ENCODE results near the gene ADCK1. TPM values are rescaled to one million over a fixed set of nuclear protein-coding genes. Genes with fewer than 3 reads are reported as not detected.
A peak's percentile ranks its signal among the peaks of the same experiment; 100 is the strongest.

The ADCK1 gene
- total and polyA plus RNA-seq, 4 donors: 6.1 to 19.7 (median 10.8) TPM

- no peak overlapping the region for H3K4me3 ChIP-seq (ENCODE audit: low read depth, low read length)
These were observed 69.4 kb downstream of the ADCK1 start for GRCh38 chr14:77869340-77869739.

GRCh38 chr14:77870646-77871045 lies 70.7 kb downstream of the ADCK1 start:
- Histone ChIP-seq H3K36me3 (ENCODE audit: control insufficient read depth, insufficient read depth, low read length) (peaks cover 7% of the 10 kb centered on the region), H3K27ac (ENCODE audit: low read depth, low read length) (no peak overlapping the region), H3K4me3 (ENCODE audit: low read depth, low read length) (no peak overlapping the region), H3K27me3 (ENCODE audit: control insufficient read depth, insufficient read depth, low read length) (no peaks in the 10 kb centered on the region), H3K9me3 (ENCODE audit: control insufficient read depth, insufficient read depth, low read length) (peaks cover 3% of the 10 kb centered on the region), H3K4me1 (ENCODE audit: control insufficient read depth, insufficient read depth, low read length) (peaks cover 6% of the 10 kb centered on the region)
- no peak for DNase-seq (ENCODE audit: low read depth in 4 of 6, low spot score in 6 of 6)
- WGBS (ENCODE audit: insufficient coverage): 83% methylated on average over 2 of the region's 4 CpGs

More at GRCh38 chr14:77869340-77869739, 69.4 kb downstream of the ADCK1 start:
- peaks cover 3% of the 10 kb centered on the region for H3K9me3 ChIP-seq (ENCODE audit: control insufficient read depth, insufficient read depth, low read length)
- DNase-seq (ENCODE audit: low read depth in 4 of 6, low spot score in 6 of 6): no peak
- peaks cover 6% of the 10 kb centered on the region for H3K4me1 ChIP-seq (ENCODE audit: control insufficient read depth, insufficient read depth, low read length)
- H3K36me3 ChIP-seq (ENCODE audit: control insufficient read depth, insufficient read depth, low read length): peaks cover 4% of the 10 kb centered on the region
- H3K27me3 ChIP-seq (ENCODE audit: control insufficient read depth, insufficient read depth, low read length): no peaks in the 10 kb centered on the region
- H3K27ac ChIP-seq (ENCODE audit: low read depth, low read length): no peak overlapping the region

GRCh38 chr14:77872152-77872551 lies 72.2 kb downstream of the ADCK1 start:
- Histone ChIP-seq H3K4me3 (ENCODE audit: low read depth, low read length) (no peak overlapping the region), H3K36me3 (ENCODE audit: control insufficient read depth, insufficient read depth, low read length) (peaks cover 7% of the 10 kb centered on the region), H3K4me1 (ENCODE audit: control insufficient read depth, insufficient read depth, low read length) (peaks cover 6% of the 10 kb centered on the region), H3K27ac (ENCODE audit: low read depth, low read length) (no peak overlapping the region), H3K9me3 (ENCODE audit: control insufficient read depth, insufficient read depth, low read length) (no peaks in the 10 kb centered on the region), H3K27me3 (ENCODE audit: control insufficient read depth, insufficient read depth, low read length) (no peaks in the 10 kb centered on the region)
- DNase-seq (ENCODE audit: low read depth in 4 of 6, low spot score in 6 of 6): no peak
- WGBS (ENCODE audit: insufficient coverage): 96% methylated on average over 7 of the region's 8 CpGs

GRCh38 chr14:77872983-77873382 lies 73.1 kb downstream of the ADCK1 start:
- WGBS (ENCODE audit: insufficient coverage): no CpG with 5 or more reads among the region's 4 CpGs
- Histone ChIP-seq H3K9me3 (ENCODE audit: control insufficient read depth, insufficient read depth, low read length) (no peaks in the 10 kb centered on the region), H3K27ac (ENCODE audit: low read depth, low read length) (no peak overlapping the region), H3K4me1 (ENCODE audit: control insufficient read depth, insufficient read depth, low read length) (peaks cover 6% of the 10 kb centered on the region), H3K4me3 (ENCODE audit: low read depth, low read length) (no peak overlapping the region), H3K36me3 (ENCODE audit: control insufficient read depth, insufficient read depth, low read length) (peaks cover 7% of the 10 kb centered on the region), H3K27me3 (ENCODE audit: control insufficient read depth, insufficient read depth, low read length) (no peaks in the 10 kb centered on the region)
- DNase-seq (ENCODE audit: low read depth in 4 of 6, low spot score in 6 of 6): peak in 1 of 6 donors; percentile 46

GRCh38 chr14:77878783-77879182 lies 78.9 kb downstream of the ADCK1 start:
- no peaks in the 10 kb centered on the region for H3K27me3 ChIP-seq (ENCODE audit: control insufficient read depth, insufficient read depth, low read length)
- no peaks in the 10 kb centered on the region for H3K9me3 ChIP-seq (ENCODE audit: control insufficient read depth, insufficient read depth, low read length)
- H3K4me1 ChIP-seq (ENCODE audit: control insufficient read depth, insufficient read depth, low read length): peaks cover 15% of the 10 kb centered on the region
- DNase-seq (ENCODE audit: low read depth in 4 of 6, low spot score in 6 of 6): no peak
- H3K27ac ChIP-seq (ENCODE audit: low read depth, low read length): no peak overlapping the region
- WGBS (ENCODE audit: insufficient coverage): 91% methylated on average over 3 of the region's 4 CpGs
- peaks cover 3% of the 10 kb centered on the region for H3K36me3 ChIP-seq (ENCODE audit: control insufficient read depth, insufficient read depth, low read length)
- H3K4me3 ChIP-seq (ENCODE audit: low read depth, low read length): no peak overlapping the region

- H3K27me3 ChIP-seq (ENCODE audit: control insufficient read depth, insufficient read depth, low read length): no peaks in the 10 kb centered on the region
- H3K4me3 ChIP-seq (ENCODE audit: low read depth, low read length): no peak overlapping the region
- H3K4me1 ChIP-seq (ENCODE audit: control insufficient read depth, insufficient read depth, low read length): peaks cover 17% of the 10 kb centered on the region
- WGBS (ENCODE audit: insufficient coverage): 93% methylated on average over 5 of the region's 5 CpGs
- no peak overlapping the region for H3K27ac ChIP-seq (ENCODE audit: low read depth, low read length)
- H3K9me3 ChIP-seq (ENCODE audit: control insufficient read depth, insufficient read depth, low read length): no peaks in the 10 kb centered on the region
- H3K36me3 ChIP-seq (ENCODE audit: control insufficient read depth, insufficient read depth, low read length): no peaks in the 10 kb centered on the region
- DNase-seq (ENCODE audit: low read depth in 4 of 6, low spot score in 6 of 6): no peak
These were observed 80.1 kb downstream of the ADCK1 start for GRCh38 chr14:77880056-77880455.

GRCh38 chr14:77882098-77882497 lies 82.2 kb downstream of the ADCK1 start:
- Histone ChIP-seq H3K9me3 (ENCODE audit: control insufficient read depth, insufficient read depth, low read length) (no peaks in the 10 kb centered on the region), H3K27ac (ENCODE audit: low read depth, low read length) (no peak overlapping the region), H3K36me3 (ENCODE audit: control insufficient read depth, insufficient read depth, low read length) (peaks cover 6% of the 10 kb centered on the region), H3K4me1 (ENCODE audit: control insufficient read depth, insufficient read depth, low read length) (peaks cover 17% of the 10 kb centered on the region), H3K27me3 (ENCODE audit: control insufficient read depth, insufficient read depth, low read length) (no peaks in the 10 kb centered on the region), H3K4me3 (ENCODE audit: low read depth, low read length) (no peak overlapping the region)
- WGBS (ENCODE audit: insufficient coverage): 60% methylated on average over 4 of the region's 5 CpGs
- peak in 4 of 6 donors; percentile 26 to 87 (median 54) for DNase-seq (ENCODE audit: low read depth in 4 of 6, low spot score in 6 of 6)

- DNase-seq (ENCODE audit: low read depth in 4 of 6, low spot score in 6 of 6): no peak
- no peaks in the 10 kb centered on the region for H3K9me3 ChIP-seq (ENCODE audit: control insufficient read depth, insufficient read depth, low read length)
- 80% methylated on average over 2 of the region's 4 CpGs for WGBS (ENCODE audit: insufficient coverage)
- H3K36me3 ChIP-seq (ENCODE audit: control insufficient read depth, insufficient read depth, low read length): peaks cover 7% of the 10 kb centered on the region
- peaks cover 17% of the 10 kb centered on the region for H3K4me1 ChIP-seq (ENCODE audit: control insufficient read depth, insufficient read depth, low read length)
- H3K27me3 ChIP-seq (ENCODE audit: control insufficient read depth, insufficient read depth, low read length): no peaks in the 10 kb centered on the region
- no peak overlapping the region for H3K4me3 ChIP-seq (ENCODE audit: low read depth, low read length)
- no peak overlapping the region for H3K27ac ChIP-seq (ENCODE audit: low read depth, low read length)
These were observed 82.7 kb downstream of the ADCK1 start for GRCh38 chr14:77882636-77883035.

- H3K27ac ChIP-seq (ENCODE audit: low read depth, low read length): no peak overlapping the region
- H3K4me3 ChIP-seq (ENCODE audit: low read depth, low read length): no peak overlapping the region
- peaks cover 17% of the 10 kb centered on the region for H3K4me1 ChIP-seq (ENCODE audit: control insufficient read depth, insufficient read depth, low read length)
- H3K9me3 ChIP-seq (ENCODE audit: control insufficient read depth, insufficient read depth, low read length): no peaks in the 10 kb centered on the region
- DNase-seq (ENCODE audit: low read depth in 4 of 6, low spot score in 6 of 6): peak in 3 of 6 donors; percentile 20 to 90 (median 21)
- no peaks in the 10 kb centered on the region for H3K27me3 ChIP-seq (ENCODE audit: control insufficient read depth, insufficient read depth, low read length)
- WGBS (ENCODE audit: insufficient coverage): 63% methylated on average over 4 of the region's 7 CpGs
- peaks cover 10% of the 10 kb centered on the region for H3K36me3 ChIP-seq (ENCODE audit: control insufficient read depth, insufficient read depth, low read length)
These were observed 83.4 kb downstream of the ADCK1 start for GRCh38 chr14:77883131-77883846.

- DNase-seq (ENCODE audit: low read depth in 4 of 6, low spot score in 6 of 6): peak in 1 of 6 donors; percentile 46
- Histone ChIP-seq H3K4me3 (ENCODE audit: low read depth, low read length) (no peak overlapping the region), H3K9me3 (ENCODE audit: control insufficient read depth, insufficient read depth, low read length) (no peaks in the 10 kb centered on the region), H3K4me1 (ENCODE audit: control insufficient read depth, insufficient read depth, low read length) (peaks cover 17% of the 10 kb centered on the region), H3K27me3 (ENCODE audit: control insufficient read depth, insufficient read depth, low read length) (no peaks in the 10 kb centered on the region), H3K27ac (ENCODE audit: low read depth, low read length) (no peak overlapping the region), H3K36me3 (ENCODE audit: control insufficient read depth, insufficient read depth, low read length) (peaks cover 10% of the 10 kb centered on the region)
- 69% methylated on average over 2 of the region's 2 CpGs for WGBS (ENCODE audit: insufficient coverage)
These were observed 83.9 kb downstream of the ADCK1 start for GRCh38 chr14:77883847-77884238.

All from spinal cord (tissue), 10 donors.